ENCODE measurements around the gene CHRNA9. TPM values are rescaled to one million over a fixed set of nuclear protein-coding genes. Genes with fewer than 3 reads are reported as not detected.

CHRNA9 gene
- total RNA-seq, 1 donor from 2014 or later: not detected

DNA sequence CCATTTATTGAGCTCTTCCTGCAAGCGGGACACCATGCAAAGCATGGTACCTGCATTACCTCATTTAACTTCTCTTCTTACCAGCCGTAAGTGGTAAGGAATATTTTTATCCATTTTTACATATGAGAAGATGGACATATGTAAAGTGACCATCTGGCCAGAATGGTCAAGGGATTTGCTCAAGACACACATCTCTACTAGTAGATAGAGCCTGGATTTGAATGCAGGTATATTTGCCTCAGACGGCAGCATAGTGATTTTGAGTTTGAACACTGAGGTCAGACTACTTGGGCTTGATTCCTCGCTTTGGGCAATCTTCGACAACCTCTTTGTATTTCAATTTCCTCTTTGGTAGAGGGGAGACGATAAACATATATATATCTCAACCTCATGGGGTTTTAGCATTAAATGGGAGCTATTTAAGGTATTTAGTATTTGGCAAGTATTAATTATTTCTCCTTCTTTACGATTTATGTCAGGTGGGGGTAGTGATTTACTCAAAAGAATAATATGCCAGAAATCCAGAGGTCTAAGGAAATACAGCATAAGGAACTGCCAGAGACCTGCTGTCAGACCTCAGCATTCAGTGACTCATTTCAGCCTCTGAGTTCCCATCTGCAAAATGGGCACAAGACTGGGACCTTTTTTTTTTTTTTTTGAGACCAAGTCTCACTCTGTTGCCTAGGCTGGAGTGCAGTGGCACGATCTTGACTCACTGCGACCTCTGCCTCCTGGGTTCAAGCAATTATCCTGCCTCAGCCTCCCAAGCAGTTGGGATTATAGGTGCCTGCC, 34.6 kb upstream of the CHRNA9 start:
- Mint-ChIP-seq H3K36me3 (ENCODE audit: low read depth) (peaks cover 12% of the 10 kb centered on the region), H3K27ac (peak overlapping the region; percentile 93), H3K27me3 (ENCODE audit: low read depth) (no peaks in the 10 kb centered on the region), H3K4me3 (ENCODE audit: low read depth) (no peak overlapping the region), H3K9me3 (peaks cover 12% of the 10 kb centered on the region), H3K4me1 (ENCODE audit: low read depth) (peaks cover 59% of the 10 kb centered on the region)
- no peak for DNase-seq (ENCODE audit: low spot score)
- intact Hi-C loops (cut with micrococcal nuclease): loop anchor here (2.0 kb wide), 1 partner anchor 16 kb away; no protein-coding TSS in a partner anchor

DNA sequence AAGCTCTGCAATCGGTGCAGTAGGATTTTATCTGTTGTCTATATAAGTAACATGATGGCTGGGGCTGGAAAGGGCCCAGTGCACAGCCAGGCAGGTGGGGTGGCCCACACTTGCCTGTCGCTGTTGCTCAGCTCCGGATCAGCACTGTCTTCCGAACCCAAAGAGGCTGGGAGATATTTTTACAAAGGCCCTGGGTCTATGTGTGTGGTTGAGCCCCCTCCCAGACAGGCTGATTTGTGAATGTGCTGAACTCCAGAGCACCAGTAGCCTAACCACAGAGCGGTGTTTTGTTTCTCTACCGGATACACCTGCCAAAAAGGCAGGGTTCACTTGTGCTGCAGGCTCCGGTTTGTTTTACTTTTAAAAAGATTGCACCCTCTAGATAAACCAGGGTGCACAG, 33.5 kb upstream of the CHRNA9 start:
- peak overlapping the region; percentile 58 for H3K4me3 Mint-ChIP-seq (ENCODE audit: low read depth)

DNA sequence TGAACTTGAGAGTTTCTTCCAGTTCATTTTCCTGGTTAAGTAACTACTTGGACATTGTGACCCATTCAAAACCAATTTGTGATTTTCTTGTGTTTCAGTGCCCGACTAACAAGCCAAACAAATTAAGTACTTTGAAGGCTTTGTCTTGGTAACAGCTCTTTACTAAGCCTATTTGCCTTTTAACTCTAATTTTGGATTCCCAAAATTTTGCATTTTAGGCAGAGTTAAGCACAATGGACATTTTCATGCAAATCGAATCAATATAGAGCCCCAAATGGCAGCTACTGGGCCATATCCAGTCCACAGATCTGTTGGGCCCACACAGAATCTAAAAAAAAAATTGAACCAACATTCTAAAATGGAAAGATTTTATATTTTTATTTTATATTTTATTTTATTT, 31.4 kb upstream of the CHRNA9 start:
- intact Hi-C loops (cut with micrococcal nuclease): no loop called here
- no peak for DNase-seq (ENCODE audit: low spot score)
- Mint-ChIP-seq H3K4me1 (ENCODE audit: low read depth) (peaks cover 75% of the 10 kb centered on the region), H3K36me3 (ENCODE audit: low read depth) (peaks cover 12% of the 10 kb centered on the region), H3K27ac (no peak overlapping the region), H3K4me3 (ENCODE audit: low read depth) (no peak overlapping the region), H3K27me3 (ENCODE audit: low read depth) (no peaks in the 10 kb centered on the region), H3K9me3 (peaks cover 12% of the 10 kb centered on the region)

More for the DNA sequence above, 33.5 kb upstream of the CHRNA9 start:
- H3K4me1 Mint-ChIP-seq (ENCODE audit: low read depth): peaks cover 70% of the 10 kb centered on the region
- H3K27me3 Mint-ChIP-seq (ENCODE audit: low read depth): no peaks in the 10 kb centered on the region
- peak; percentile 70 for DNase-seq (ENCODE audit: low spot score)
- H3K36me3 Mint-ChIP-seq (ENCODE audit: low read depth): peaks cover 12% of the 10 kb centered on the region
- intact Hi-C loops (cut with micrococcal nuclease): loop anchor here (2.0 kb wide), 1 partner anchor 17 kb away; no protein-coding TSS in a partner anchor
- H3K27ac Mint-ChIP-seq: peak overlapping the region; percentile 93
- H3K9me3 Mint-ChIP-seq: peaks cover 12% of the 10 kb centered on the region

DNA sequence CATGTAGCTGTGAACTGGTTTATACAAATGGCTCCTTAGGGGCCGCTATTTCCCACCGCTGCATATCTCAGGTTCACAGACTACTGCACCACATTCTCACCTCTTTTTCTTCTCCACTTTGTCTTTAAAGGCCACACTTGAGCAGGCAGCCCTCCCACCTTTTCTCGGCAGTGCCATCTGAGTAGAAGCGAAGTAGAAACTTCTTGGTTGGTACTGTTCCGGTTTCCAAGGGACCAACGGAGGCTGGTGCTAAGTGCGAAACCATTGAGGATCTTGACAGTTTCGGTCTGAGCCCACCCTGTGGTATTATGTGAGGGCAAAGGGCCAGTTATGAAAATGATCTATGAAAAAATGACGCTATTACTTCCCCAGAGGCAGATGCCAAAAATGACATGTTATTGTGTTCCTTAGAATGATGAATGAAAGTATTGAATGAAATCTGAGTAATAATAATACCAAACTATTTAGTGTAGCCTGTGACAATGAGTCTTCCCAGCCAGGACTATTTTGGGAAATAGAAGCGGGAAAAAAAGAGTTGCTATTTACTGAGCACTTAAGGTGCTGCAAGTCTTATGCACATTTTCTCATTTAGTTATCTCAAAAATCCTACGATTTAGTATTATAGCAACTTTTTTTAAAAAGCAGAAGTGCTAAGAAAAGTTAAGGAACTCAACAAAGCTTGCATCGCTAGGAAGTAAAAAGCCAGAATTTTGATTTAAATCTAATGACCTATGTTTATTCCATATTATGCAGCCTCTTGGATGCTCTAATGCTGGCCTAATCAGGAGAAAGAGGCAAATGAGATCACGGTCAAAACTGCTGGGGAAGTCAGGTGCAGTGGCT, 29.6 kb upstream of the CHRNA9 start:
- Mint-ChIP-seq H3K4me1 (ENCODE audit: low read depth) (peaks cover 75% of the 10 kb centered on the region), H3K9me3 (peaks cover 12% of the 10 kb centered on the region), H3K36me3 (ENCODE audit: low read depth) (peaks cover 12% of the 10 kb centered on the region), H3K27ac (peak overlapping the region; percentile 82), H3K27me3 (ENCODE audit: low read depth) (no peaks in the 10 kb centered on the region), H3K4me3 (ENCODE audit: low read depth) (peak overlapping the region; percentile 35)
- no peak for DNase-seq (ENCODE audit: low spot score)
- intact Hi-C loops (cut with micrococcal nuclease): loop anchor here (1.0 to 5.0 kb wide), 6 partner anchors 16 to 608 kb away; partner anchors contain the start of genes PDS5A and UBE2K

DNA sequence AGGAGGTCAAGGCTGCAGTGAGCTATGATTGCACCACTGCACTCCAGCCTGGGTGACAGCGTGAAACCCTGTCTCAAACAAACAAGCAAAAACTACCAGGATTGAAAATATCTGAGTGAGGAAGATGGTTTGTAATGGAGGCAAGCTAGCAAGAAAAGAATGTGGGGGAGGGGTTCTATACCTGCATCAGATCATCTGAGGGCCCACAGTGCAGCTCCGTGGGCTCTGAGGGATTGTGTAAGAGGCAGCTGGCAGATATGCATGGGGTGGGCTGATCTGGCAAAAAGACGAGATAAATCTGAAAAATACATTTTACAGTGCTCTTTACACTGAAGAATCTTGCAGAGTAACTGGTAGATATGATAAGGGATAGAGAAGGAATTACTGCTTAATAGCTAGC, 28.9 kb upstream of the CHRNA9 start:
- H3K4me3 Mint-ChIP-seq (ENCODE audit: low read depth): peak overlapping the region; percentile 13

DNA sequence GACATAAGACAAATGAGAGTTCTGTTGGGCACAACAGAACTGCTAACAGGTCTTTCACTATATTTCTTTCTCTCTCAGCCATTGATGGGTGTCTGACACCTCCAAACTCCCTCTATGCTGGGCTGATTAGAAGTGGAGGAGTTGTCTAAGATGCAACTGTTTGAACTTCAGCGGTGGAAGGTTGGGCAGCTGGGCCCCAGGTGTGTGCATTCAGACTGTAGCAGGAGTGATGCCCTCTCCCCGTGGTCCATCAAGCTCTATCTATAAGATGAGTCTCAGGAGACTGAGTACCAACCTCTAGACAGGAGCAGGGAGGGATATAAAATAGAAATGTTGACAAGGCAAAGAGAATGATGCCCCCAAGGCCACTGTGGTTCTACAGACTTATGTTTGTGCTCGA, 28.2 kb upstream of the CHRNA9 start:
- Mint-ChIP-seq H3K9me3 (peaks cover 12% of the 10 kb centered on the region), H3K4me1 (ENCODE audit: low read depth) (peaks cover 75% of the 10 kb centered on the region), H3K36me3 (ENCODE audit: low read depth) (peaks cover 12% of the 10 kb centered on the region), H3K27ac (peak overlapping the region; percentile 95), H3K4me3 (ENCODE audit: low read depth) (peak overlapping the region; percentile 67), H3K27me3 (ENCODE audit: low read depth) (no peaks in the 10 kb centered on the region)
- no peak for DNase-seq (ENCODE audit: low spot score)
- intact Hi-C loops (cut with micrococcal nuclease): loop anchor here (5.0 kb wide), 2 partner anchors 330 to 610 kb away; partner anchors contain the start of genes PDS5A and UBE2K

More for the DNA sequence above, 28.9 kb upstream of the CHRNA9 start:
- H3K27ac Mint-ChIP-seq: peak overlapping the region; percentile 24
- H3K36me3 Mint-ChIP-seq (ENCODE audit: low read depth): peaks cover 12% of the 10 kb centered on the region
- peaks cover 12% of the 10 kb centered on the region for H3K9me3 Mint-ChIP-seq
- DNase-seq (ENCODE audit: low spot score): no peak
- intact Hi-C loops (cut with micrococcal nuclease): loop anchor here (5.0 kb wide), 2 partner anchors 329 to 609 kb away; partner anchors contain the start of genes PDS5A and UBE2K
- peaks cover 76% of the 10 kb centered on the region for H3K4me1 Mint-ChIP-seq (ENCODE audit: low read depth)
- H3K27me3 Mint-ChIP-seq (ENCODE audit: low read depth): no peaks in the 10 kb centered on the region

DNA sequence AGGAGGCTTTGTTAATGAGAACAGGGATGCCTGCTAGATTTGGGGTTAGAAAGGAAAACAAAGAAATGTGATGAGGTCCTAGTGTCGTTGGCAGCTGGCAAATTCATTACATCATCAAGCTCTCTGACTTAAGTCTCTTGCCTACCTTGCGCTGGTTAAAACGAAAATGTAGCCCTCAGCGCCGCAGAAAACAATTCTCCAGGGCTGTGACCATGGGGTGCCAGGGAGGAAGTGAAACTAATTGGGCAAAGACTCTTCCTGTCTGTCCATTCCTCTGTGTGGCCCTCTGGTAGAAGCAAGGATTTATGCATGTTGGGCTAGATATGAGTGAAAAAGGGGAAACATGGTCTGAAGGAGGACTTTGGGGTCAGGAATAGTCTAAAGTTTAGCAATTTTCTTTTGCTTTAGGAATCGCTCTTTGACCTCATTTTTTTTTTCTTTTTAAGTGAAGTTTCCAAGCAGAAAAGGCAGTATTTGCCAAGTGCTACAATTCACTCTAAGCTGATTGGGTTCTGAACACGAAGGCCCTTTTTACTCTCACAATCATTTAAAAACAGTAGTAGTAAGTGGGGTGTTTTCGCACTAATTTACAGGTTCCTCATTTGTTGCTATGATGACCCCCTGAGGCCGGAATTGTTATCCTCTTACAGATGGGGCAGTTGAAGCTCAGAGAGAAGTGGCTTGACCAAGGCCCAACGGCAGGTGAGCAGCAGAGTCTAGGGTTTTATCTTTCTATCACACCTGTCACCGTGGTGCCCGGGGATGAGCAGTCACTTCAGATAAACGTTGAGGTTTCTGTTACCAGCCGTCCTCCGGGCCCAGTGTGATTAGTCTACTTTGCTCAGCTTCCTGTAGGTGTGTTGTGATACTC, 27.3 kb upstream of the CHRNA9 start:
- Mint-ChIP-seq H3K27ac (peak overlapping the region; percentile 95), H3K4me3 (ENCODE audit: low read depth) (peak overlapping the region; percentile 67), H3K27me3 (ENCODE audit: low read depth) (no peaks in the 10 kb centered on the region), H3K4me1 (ENCODE audit: low read depth) (peaks cover 76% of the 10 kb centered on the region), H3K9me3 (peaks cover 10% of the 10 kb centered on the region), H3K36me3 (ENCODE audit: low read depth) (peaks cover 10% of the 10 kb centered on the region)
- DNase-seq (ENCODE audit: low spot score): peak; percentile 67
- intact Hi-C loops (cut with micrococcal nuclease): loop anchor here (1.0 to 5.0 kb wide), 5 partner anchors 8 to 611 kb away; partner anchors contain the start of genes N4BP2, PDS5A and UBE2K

DNA sequence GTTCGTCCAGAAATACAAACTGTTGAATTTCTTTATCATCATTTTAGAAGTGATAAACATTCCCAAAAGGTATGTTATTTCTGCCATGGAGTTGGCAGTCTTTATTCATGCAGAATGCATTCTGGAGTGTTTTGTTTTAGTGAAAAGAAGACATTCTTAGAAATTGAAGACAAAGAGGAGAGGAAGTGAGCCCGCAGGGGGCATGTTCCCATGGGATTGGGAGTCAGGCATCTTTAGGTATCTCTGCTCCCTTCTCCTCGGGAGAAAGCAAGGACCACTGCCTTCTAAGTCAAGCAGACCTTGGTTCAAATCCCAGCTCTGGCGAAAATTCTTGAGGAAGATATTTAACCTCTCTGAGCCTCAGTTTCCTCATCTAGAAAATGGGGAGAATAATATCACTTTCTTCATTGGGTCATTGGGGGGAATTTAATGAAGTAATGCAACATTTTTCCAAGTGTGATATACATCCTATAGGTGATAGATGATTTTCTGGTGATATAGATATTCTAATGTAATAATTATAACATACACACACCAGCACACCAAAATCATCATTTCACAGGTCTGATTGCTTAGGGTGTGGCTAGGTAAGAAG, 26.5 kb upstream of the CHRNA9 start:
- DNase-seq (ENCODE audit: low spot score): no peak
- Mint-ChIP-seq H3K36me3 (ENCODE audit: low read depth) (peaks cover 10% of the 10 kb centered on the region), H3K27ac (peak overlapping the region; percentile 95), H3K4me3 (ENCODE audit: low read depth) (peak overlapping the region; percentile 67), H3K27me3 (ENCODE audit: low read depth) (no peaks in the 10 kb centered on the region), H3K4me1 (ENCODE audit: low read depth) (peaks cover 75% of the 10 kb centered on the region), H3K9me3 (peaks cover 9% of the 10 kb centered on the region)
- intact Hi-C loops (cut with micrococcal nuclease): loop anchor here (1.0 to 5.0 kb wide), 7 partner anchors 8 to 611 kb away; partner anchors contain the start of genes N4BP2, PDS5A and UBE2K

DNA sequence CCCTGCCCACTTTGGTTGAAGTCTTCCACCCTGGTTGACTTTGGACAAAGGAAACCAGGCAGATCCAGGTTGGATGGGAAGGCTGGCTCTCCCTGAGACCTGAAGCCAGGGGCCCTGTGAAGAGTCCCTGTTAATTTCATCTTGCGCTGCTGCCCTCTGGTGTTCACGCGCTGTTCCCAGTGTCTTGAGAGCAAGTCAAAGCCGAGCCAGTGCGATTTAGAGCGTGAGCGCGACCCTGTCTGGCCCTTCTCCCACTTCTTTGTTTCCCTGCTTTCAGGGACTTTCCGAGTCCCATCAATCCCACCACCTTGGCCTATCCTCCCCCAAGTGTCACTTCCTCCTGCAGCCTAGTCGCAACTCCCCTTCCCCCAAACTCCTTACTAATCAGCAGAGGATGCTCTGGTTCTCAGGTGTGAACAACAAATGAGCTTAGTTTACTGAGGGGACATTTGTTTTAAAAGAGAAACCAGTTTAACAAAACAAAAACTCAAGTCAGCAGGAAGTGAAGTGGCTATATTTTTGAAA, 25.8 kb upstream of the CHRNA9 start:
- Mint-ChIP-seq H3K36me3 (ENCODE audit: low read depth) (peaks cover 10% of the 10 kb centered on the region), H3K4me1 (ENCODE audit: low read depth) (peaks cover 80% of the 10 kb centered on the region), H3K27me3 (ENCODE audit: low read depth) (no peaks in the 10 kb centered on the region), H3K9me3 (peaks cover 9% of the 10 kb centered on the region), H3K27ac (peak overlapping the region; percentile 95), H3K4me3 (ENCODE audit: low read depth) (peak overlapping the region; percentile 45)
- intact Hi-C loops (cut with micrococcal nuclease): loop anchor here (1.0 to 5.0 kb wide), 6 partner anchors 55 to 612 kb away; partner anchors contain the start of genes N4BP2, PDS5A and UBE2K
- peak; percentile 82 for DNase-seq (ENCODE audit: low spot score)

DNA sequence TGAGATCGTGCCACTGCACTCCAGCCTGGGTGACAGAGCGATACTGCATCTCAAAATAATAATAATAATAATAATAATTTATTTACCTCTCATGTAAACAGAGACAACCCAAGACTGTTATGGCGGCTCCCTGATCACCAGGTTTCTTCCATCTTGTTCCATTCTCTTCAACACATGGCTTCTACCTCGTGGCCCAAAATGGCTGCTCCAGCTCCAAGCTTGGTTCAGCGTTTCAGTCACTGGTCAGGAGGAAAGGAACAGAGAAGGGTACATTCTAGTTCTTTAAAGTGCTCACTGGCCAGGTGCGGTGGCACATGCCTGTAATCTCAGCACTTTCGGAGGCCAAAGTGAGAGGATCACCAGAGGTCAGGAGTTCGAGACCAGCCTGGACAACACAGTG, 24.9 kb upstream of the CHRNA9 start:
- H3K36me3 Mint-ChIP-seq (ENCODE audit: low read depth): peaks cover 2% of the 10 kb centered on the region
- intact Hi-C loops (cut with micrococcal nuclease): no loop called here

DNA sequence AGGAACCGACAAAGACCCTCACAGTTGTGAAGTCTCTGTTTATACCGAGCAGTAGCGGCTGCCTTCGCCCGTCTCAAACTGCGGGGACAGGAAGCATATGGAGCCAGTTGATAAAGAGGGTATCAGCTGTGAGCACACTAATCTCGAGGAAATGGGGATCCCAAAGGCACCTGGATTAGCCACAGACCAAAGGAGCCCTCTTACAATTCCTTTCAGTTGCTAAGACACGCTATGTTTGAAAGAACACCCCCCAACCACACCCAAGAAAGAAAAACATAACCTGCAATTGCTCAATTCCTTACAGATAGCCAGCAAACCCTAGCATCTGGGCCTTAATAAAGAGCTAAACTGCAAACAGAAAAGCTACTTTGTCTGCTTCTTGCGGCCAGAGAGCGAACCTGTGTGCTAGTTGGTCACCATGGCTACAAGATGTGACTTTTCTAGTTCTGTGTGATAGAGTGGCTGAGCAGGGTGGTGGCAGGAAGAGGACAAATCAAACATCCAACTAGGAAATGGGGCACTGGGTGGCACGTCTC, 23.3 kb upstream of the CHRNA9 start:
- Mint-ChIP-seq H3K4me1 (ENCODE audit: low read depth) (peaks cover 70% of the 10 kb centered on the region), H3K27ac (peak overlapping the region; percentile 50), H3K27me3 (ENCODE audit: low read depth) (no peaks in the 10 kb centered on the region), H3K4me3 (ENCODE audit: low read depth) (no peak overlapping the region), H3K36me3 (ENCODE audit: low read depth) (no peaks in the 10 kb centered on the region), H3K9me3 (no peaks in the 10 kb centered on the region)
- intact Hi-C loops (cut with micrococcal nuclease): no loop called here
- no peak for DNase-seq (ENCODE audit: low spot score)

More for the DNA sequence above, 24.9 kb upstream of the CHRNA9 start:
- Mint-ChIP-seq H3K27me3 (ENCODE audit: low read depth) (no peaks in the 10 kb centered on the region), H3K4me3 (ENCODE audit: low read depth) (no peak overlapping the region), H3K4me1 (ENCODE audit: low read depth) (peaks cover 71% of the 10 kb centered on the region), H3K9me3 (peaks cover under 1% of the 10 kb centered on the region), H3K27ac (no peak overlapping the region)
- DNase-seq (ENCODE audit: low spot score): no peak
